ENCODE measurements around the gene ZNF609.

GRCh38 chr15:64730151-64730550, 269.8 kb downstream of the ZNF609 start:
- TF ChIP-seq CTCF (IDR thresholded peaks at IDR 0.05) (no peak), POLR2A (IDR thresholded peaks at IDR 0.05) (no peak)
